HepG2 (cell line): ENCODE measurements around the gene MCTS1. TPM values are rescaled to one million over a fixed set of nuclear protein-coding genes. Genes with fewer than 3 reads are reported as not detected.

Source experiments
- HINFP ChIP-seq: sonication (generic); formaldehyde crosslinking; IDR thresholded peaks from 2 replicates; pipeline ENCODE4 v1.4.0; 2020; ENCODE audit warnings: low read depth, mild to moderate bottlenecking, missing genetic modification reagents
- KDM5B ChIP-seq: sonication (generic); formaldehyde crosslinking; IDR thresholded peaks from 2 replicates; pipeline ENCODE4 v1.4.0; 2020; ENCODE audit warnings: missing genetic modification reagents, mild to moderate bottlenecking, borderline replicate concordance
- NONO ChIP-seq, 2 experiments: fragments of 450-650 bp in 1 of 2; sonication (generic) in 1 of 2; formaldehyde crosslinking in 1 of 2; IDR thresholded peaks in 1 of 2; conservative IDR thresholded peaks in 1 of 2; 2 replicates each; pipeline versions ENCODE4 v1.6.1 to v1.8.0; 2017 to 2022; ENCODE audit warnings: mild to moderate bottlenecking in 1 of 2, missing genetic modification reagents in 1 of 2, moderate library complexity in 1 of 2
- POGK ChIP-seq: sonication (generic); formaldehyde crosslinking; conservative IDR thresholded peaks from 2 replicates; pipeline ENCODE4 v1.8.0; 2022; ENCODE audit warnings: mild to moderate bottlenecking, moderate library complexity, missing genetic modification reagents
- POLR2A ChIP-seq, 2 experiments: IDR thresholded peaks; 2 replicates each; pipeline ENCODE4 v1.6.1; 2011; ENCODE audit warnings: low read depth in 2 of 2, low read length in 2 of 2, mild to moderate bottlenecking in 1 of 2, moderate library complexity in 1 of 2; ENCODE audit not compliant: insufficient read depth in 1 of 2
- ZBTB44 ChIP-seq: sonication (generic); formaldehyde crosslinking; IDR thresholded peaks from 2 replicates; pipeline ENCODE4 v1.4.0; 2020; ENCODE audit warnings: missing genetic modification reagents
- ZBTB7B ChIP-seq: sonication (generic); formaldehyde crosslinking; IDR thresholded peaks from 2 replicates; pipeline ENCODE4 v1.4.0; 2020; ENCODE audit warnings: missing genetic modification reagents
- ZEB1 ChIP-seq: IDR thresholded peaks from 2 replicates; pipeline ENCODE4 v1.6.1; 2012; ENCODE audit warnings: mild to moderate bottlenecking, low read depth, inconsistent platforms; ENCODE audit not compliant: insufficient replicate concordance
- ZFP41 ChIP-seq: sonication (generic); formaldehyde crosslinking; IDR thresholded peaks from 2 replicates; pipeline ENCODE4 v1.4.0; 2020; ENCODE audit warnings: mild to moderate bottlenecking, missing genetic modification reagents, borderline replicate concordance
- ZNF10 ChIP-seq: sonication (generic); formaldehyde crosslinking; IDR thresholded peaks from 2 replicates; pipeline ENCODE4 v1.4.0; 2020; ENCODE audit warnings: mild to moderate bottlenecking, low read depth, missing genetic modification reagents, borderline replicate concordance
- ZNF205 ChIP-seq: IDR thresholded peaks from 2 replicates; pipeline ENCODE4 v1.6.1; 2018; ENCODE audit warnings: missing biosample characterization, missing genetic modification reagents
- ZNF275 ChIP-seq: sonication (generic); formaldehyde crosslinking; IDR thresholded peaks from 2 replicates; pipeline ENCODE4 v1.8.0; 2022; ENCODE audit warnings: missing genetic modification reagents, mild to moderate bottlenecking, inconsistent platforms, borderline replicate concordance
- ZNF556 ChIP-seq: sonication (generic); formaldehyde crosslinking; IDR thresholded peaks from 2 replicates; pipeline ENCODE4 v1.4.0; 2020; ENCODE audit warnings: mild to moderate bottlenecking, missing genetic modification reagents, borderline replicate concordance
- ZNF710 ChIP-seq: sonication (generic); formaldehyde crosslinking; IDR thresholded peaks from 2 replicates; pipeline ENCODE4 v1.5.0; 2020; ENCODE audit warnings: mild to moderate bottlenecking, missing genetic modification reagents, borderline replicate concordance
- ZNF770 ChIP-seq: sonication (generic); formaldehyde crosslinking; IDR thresholded peaks from 2 replicates; pipeline ENCODE4 v1.5.0; 2020; ENCODE audit warnings: mild to moderate bottlenecking, missing genetic modification reagents
- ZNF776 ChIP-seq: sonication (generic); formaldehyde crosslinking; IDR thresholded peaks from 2 replicates; pipeline ENCODE4 v1.4.0; 2020; ENCODE audit warnings: mild to moderate bottlenecking, missing genetic modification reagents
- ZNF816 ChIP-seq: sonication (generic); formaldehyde crosslinking; IDR thresholded peaks from 2 replicates; pipeline ENCODE4 v1.8.0; 2022; ENCODE audit warnings: missing genetic modification reagents, mild to moderate bottlenecking, borderline replicate concordance
- polyA plus RNA-seq, 8 experiments: library from polyadenylated mRNA; depleted of rRNA in 3 of 8; stranded (reverse) in 7 of 8; unstranded in 1 of 8; fragments of >200 nt; fragmentation: Illumina TruSeq in 4 of 8; extraction: Trizol in 4 of 8; gene quantifications; 2 replicates each; pipeline versions ENCODE4 v1.2.1 to v1.2.3, GENCODE V29; 2011 to 2016; ENCODE audit warnings: low read depth in 4 of 8, missing spikeins in 1 of 8, mixed read lengths in 1 of 8; ENCODE audit not compliant: insufficient read depth in 1 of 8
- total RNA-seq, 5 experiments: library from RNA; depleted of rRNA; stranded (reverse); fragments of >200 nt; fragmentation: Illumina TruSeq; extraction: Trizol; gene quantifications; 2 replicates each; pipeline ENCODE4 v1.2.3, GENCODE V29; 2016; ENCODE audit warnings: low read depth in 1 of 5

MCTS1 gene
- total and polyA plus RNA-seq, 2 of the 13 experiments (the other 11 are each of a cell fraction or from before 2014, with no cell fraction given): 30.1 to 59.0 TPM

GRCh38 chrX:120560842-120561633, 42.9 kb upstream of the MCTS1 start, which contains the start of gene CUL4B (continued):
- 0 out of 2 replicates have a peak, but pooled peaks have one; percentile 29 for TF ChIP-seq POGK
- no peak; the same call in 1 of the 2 replicates for TF ChIP-seq ZNF556
- no peak for TF ChIP-seq NONO (IDR thresholded peaks at IDR 0.05)
- TF ChIP-seq NONO (CRISPR knock-in tag; conservative IDR thresholded peaks at IDR 0.05): peak; percentile 58
- peak; percentile 66; the same call in 1 of the 2 replicates for TF ChIP-seq ZNF816 (CRISPR knock-in tag)
- TF ChIP-seq ZNF275 (CRISPR knock-in tag): peak; percentile 27; the same call in 1 of the 2 replicates
- TF ChIP-seq ZNF710 (CRISPR knock-in tag): peak; percentile 66; the same call in 1 of the 2 replicates
- no peak for TF ChIP-seq ZEB1
- TF ChIP-seq HINFP (CRISPR knock-in tag): peak; percentile 32; the same call in 1 of the 2 replicates
- no peak for TF ChIP-seq ZNF770 (CRISPR knock-in tag)
- TF ChIP-seq ZNF205 (CRISPR knock-in tag): no peak
- TF ChIP-seq ZNF10 (CRISPR knock-in tag): no peak
- TF ChIP-seq POLR2A (IDR thresholded peaks at IDR 0.05; ENCODE audit: insufficient read depth in 1 of 2, low read depth in 2 of 2, low read length in 2 of 2): peak; percentile 45 to 55; a peak in 3 of 4 replicates
- no peak for TF ChIP-seq ZBTB7B (CRISPR knock-in tag)
- TF ChIP-seq KDM5B (CRISPR knock-in tag): no peak
- TF ChIP-seq ZBTB44 (CRISPR knock-in tag): no peak
- TF ChIP-seq ZNF776 (CRISPR knock-in tag): no peak
- no peak for TF ChIP-seq ZFP41 (CRISPR knock-in tag)
